Transverse colon (tissue), 3 donors: ENCODE measurements around the gene AEN.

Experiments used
- CTCF ChIP-seq, 5 experiments: fragments of 200-600 bp in 3 of 5; fragments of 450-650 bp in 2 of 5; sonication (generic) in 3 of 5; IDR thresholded peaks; 1 replicate in 2 of 5; 2 replicates in 3 of 5; pipeline ENCODE4 v1.5.1; 2016 to 2017; ENCODE audit warnings: antibody characterized with exemption in 5 of 5, inconsistent platforms in 3 of 5, mild to moderate bottlenecking in 2 of 5, moderate library complexity in 1 of 5
- POLR2A ChIP-seq: fragments of 450-650 bp; IDR thresholded peaks from one replicate; pipeline ENCODE4 v1.6.1; 2016; ENCODE audit warnings: antibody characterized with exemption, mild to moderate bottlenecking, moderate library complexity

DNA sequence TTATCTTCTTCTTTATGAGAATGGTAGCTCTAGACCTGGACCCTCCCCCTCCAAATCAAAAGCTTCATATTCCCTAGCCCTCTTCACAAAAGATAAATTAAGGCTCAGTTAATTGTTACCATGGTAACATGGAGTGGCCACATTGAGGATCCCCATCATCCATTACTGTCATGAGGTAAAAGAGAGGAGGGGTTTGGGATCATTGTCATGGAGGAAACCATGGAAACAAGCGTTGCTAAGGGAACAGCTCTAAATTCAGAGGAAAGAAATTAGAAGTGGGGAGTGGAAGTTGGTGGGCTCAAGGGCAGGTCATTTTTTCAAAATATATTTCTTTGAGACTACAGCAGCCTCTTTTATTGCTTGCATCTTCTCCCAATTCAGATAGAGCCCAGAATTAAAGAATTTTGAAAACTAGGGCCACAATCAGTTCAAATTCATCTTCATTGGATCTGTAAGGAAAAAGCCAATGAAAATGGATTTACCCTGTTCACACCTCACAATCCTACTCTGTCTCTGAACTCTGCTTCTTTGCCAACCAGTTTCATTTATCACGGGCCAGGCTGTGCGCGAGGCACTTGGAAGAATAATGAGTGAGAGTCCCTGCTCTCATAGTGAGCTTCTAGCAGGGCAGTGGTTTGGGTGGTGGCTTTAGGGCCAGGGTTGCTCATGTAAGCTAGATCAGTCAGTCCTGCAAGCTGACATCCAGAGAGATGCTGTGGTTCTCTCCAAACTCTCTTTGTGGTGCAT, 11.6 kb upstream of the AEN start:
- TF ChIP-seq CTCF (IDR thresholded peaks at IDR 0.05): no peak
- no peak for TF ChIP-seq POLR2A
